HG03025 (cell line): ENCODE measurements around the gene GREM2.

ENCODE experiments used
- ATAC-seq: cut with Tn5 transposase; IDR thresholded peaks from one replicate; pipeline ENCODE4 v1.9.1; 2021; ENCODE audit warnings: mild to moderate bottlenecking, moderate library complexity; ENCODE audit not compliant: unreplicated experiment, low FRiP score

Gene GREM2

GRCh38 chr1:240611228-240611618 lies 732 bp downstream of the GREM2 start:
- no peak for ATAC-seq

GRCh38 chr1:240610636-240611035 lies 1.3 kb downstream of the GREM2 start:
- no peak for ATAC-seq

GRCh38 chr1:240609527-240610060 lies 2.4 kb downstream of the GREM2 start:
- no peak for ATAC-seq

- no peak for ATAC-seq
Measured at GRCh38 chr1:240608707-240609106, 3.2 kb downstream of the GREM2 start.

GRCh38 chr1:240607006-240607405 lies 4.9 kb downstream of the GREM2 start:
- no peak for ATAC-seq

GRCh38 chr1:240602189-240602588 lies 9.8 kb downstream of the GREM2 start:
- no peak for ATAC-seq

- ATAC-seq, result no peak
Measured at GRCh38 chr1:240599830-240600229, 12.1 kb downstream of the GREM2 start.

- ATAC-seq, result no peak
Measured at GRCh38 chr1:240599299-240599698, 12.7 kb downstream of the GREM2 start.

- no peak for ATAC-seq
Measured at GRCh38 chr1:240598216-240599001, 13.5 kb downstream of the GREM2 start.

- ATAC-seq, result no peak
Measured at GRCh38 chr1:240597153-240597745, 14.7 kb downstream of the GREM2 start.

- ATAC-seq, result no peak
Measured at GRCh38 chr1:240595476-240595875, 16.5 kb downstream of the GREM2 start.

GRCh38 chr1:240591564-240591963 lies 20.4 kb downstream of the GREM2 start:
- no peak for ATAC-seq

GRCh38 chr1:240591078-240591477 lies 20.9 kb downstream of the GREM2 start:
- no peak for ATAC-seq

- no peak for ATAC-seq
Measured at GRCh38 chr1:240589585-240590110, 22.3 kb downstream of the GREM2 start.

- no peak for ATAC-seq
Measured at GRCh38 chr1:240586006-240586405, 25.9 kb downstream of the GREM2 start.

GRCh38 chr1:240582953-240583352 lies 29.0 kb downstream of the GREM2 start:
- ATAC-seq, result no peak

GRCh38 chr1:240579511-240579910 lies 32.4 kb downstream of the GREM2 start:
- no peak for ATAC-seq

GRCh38 chr1:240577095-240577494 lies 34.9 kb downstream of the GREM2 start:
- no peak for ATAC-seq

GRCh38 chr1:240575981-240576662 lies 35.8 kb downstream of the GREM2 start:
- ATAC-seq, result no peak

GRCh38 chr1:240572328-240572727 lies 39.6 kb downstream of the GREM2 start:
- no peak for ATAC-seq

GRCh38 chr1:240571782-240572181 lies 40.2 kb downstream of the GREM2 start:
- ATAC-seq, result no peak
